HepG2 (cell line): ENCODE results near the gene SPNS2. TPM values are rescaled to one million over a fixed set of nuclear protein-coding genes. Genes with fewer than 3 reads are reported as not detected.

Experiments used
- DBP ChIP-seq: sonication (generic); formaldehyde crosslinking; IDR thresholded peaks from 2 replicates; pipeline ENCODE4 v1.4.0; 2020; ENCODE audit warnings: missing genetic modification reagents; ENCODE audit errors: not compliant biosample characterization
- DNMT3B ChIP-seq: conservative IDR thresholded peaks from 2 replicates; pipeline ENCODE4 v1.6.1; 2016; ENCODE audit warnings: missing biosample characterization, control low read depth
- LCORL ChIP-seq, 2 experiments: fragments of 450-650 bp in 1 of 2; sonication (generic) in 1 of 2; formaldehyde crosslinking in 1 of 2; IDR thresholded peaks; 2 replicates each; pipeline versions ENCODE4 v1.5.0 to v1.6.1; 2017 to 2020; ENCODE audit warnings: antibody characterized with exemption in 1 of 2, missing genetic modification reagents in 1 of 2
- NFKBIZ ChIP-seq: IDR thresholded peaks from 2 replicates; pipeline ENCODE4 v1.6.1; 2018; ENCODE audit warnings: missing genetic modification reagents, missing compliant biosample characterization
- POGZ ChIP-seq: sonication (generic); formaldehyde crosslinking; IDR thresholded peaks from 2 replicates; pipeline ENCODE4 v1.4.0; 2020; ENCODE audit warnings: mild to moderate bottlenecking, missing genetic modification reagents
- PRDM15 ChIP-seq: sonication (generic); formaldehyde crosslinking; IDR thresholded peaks from 2 replicates; pipeline ENCODE4 v1.4.0; 2020; ENCODE audit warnings: missing genetic modification reagents
- PRPF4 ChIP-seq: fragments of 200-400 bp; formaldehyde crosslinking; IDR thresholded peaks from 2 replicates; pipeline ENCODE4 v1.6.1; 2016; ENCODE audit warnings: low read length, low read depth; ENCODE audit not compliant: poor library complexity, severe bottlenecking
- RXRA ChIP-seq: sonication (generic); formaldehyde crosslinking; IDR thresholded peaks from 2 replicates; pipeline ENCODE4 v1.5.1; 2020; ENCODE audit warnings: missing genetic modification reagents
- STAT6 ChIP-seq: sonication (generic); formaldehyde crosslinking; IDR thresholded peaks from 2 replicates; pipeline ENCODE4 v1.4.0; 2020; ENCODE audit warnings: missing genetic modification reagents, mild to moderate bottlenecking, borderline replicate concordance
- TCF7 ChIP-seq: sonication (generic); IDR thresholded peaks from 2 replicates; pipeline ENCODE4 v1.6.1; 2016; ENCODE audit warnings: antibody characterized with exemption, low read depth
- ZBTB3 ChIP-seq: sonication (generic); formaldehyde crosslinking; IDR thresholded peaks from 2 replicates; pipeline ENCODE4 v1.4.0; 2020; ENCODE audit warnings: low read depth, mild to moderate bottlenecking, moderate library complexity, missing genetic modification reagents, borderline replicate concordance
- ZMYM4 ChIP-seq: sonication (generic); formaldehyde crosslinking; IDR thresholded peaks from 2 replicates; pipeline ENCODE4 v1.8.1; 2023; ENCODE audit warnings: mild to moderate bottlenecking, missing genetic modification reagents
- ZNF253 ChIP-seq: sonication (generic); formaldehyde crosslinking; IDR thresholded peaks from 2 replicates; pipeline ENCODE4 v1.8.0; 2022; ENCODE audit warnings: mild to moderate bottlenecking, missing genetic modification reagents, borderline replicate concordance
- ZNF296 ChIP-seq: sonication (generic); formaldehyde crosslinking; conservative IDR thresholded peaks from 2 replicates; pipeline ENCODE4 v1.5.0; 2020; ENCODE audit warnings: mild to moderate bottlenecking, missing genetic modification reagents
- ZNF446 ChIP-seq: sonication (generic); formaldehyde crosslinking; IDR thresholded peaks from 2 replicates; pipeline ENCODE4 v1.5.0; 2020; ENCODE audit warnings: mild to moderate bottlenecking, missing genetic modification reagents
- ZNF564 ChIP-seq: sonication (generic); formaldehyde crosslinking; IDR thresholded peaks from 2 replicates; pipeline ENCODE4 v1.8.1; 2023; ENCODE audit warnings: mild to moderate bottlenecking, missing genetic modification reagents
- ZNF879 ChIP-seq: sonication (generic); formaldehyde crosslinking; IDR thresholded peaks from 2 replicates; pipeline ENCODE4 v1.8.1; 2023; ENCODE audit warnings: missing genetic modification reagents
- ZSCAN25 ChIP-seq: sonication (generic); formaldehyde crosslinking; IDR thresholded peaks from 2 replicates; pipeline ENCODE4 v1.8.0; 2022; ENCODE audit warnings: mild to moderate bottlenecking, missing genetic modification reagents
- polyA plus RNA-seq, 8 experiments: library from polyadenylated mRNA; depleted of rRNA in 3 of 8; stranded (reverse) in 7 of 8; unstranded in 1 of 8; fragments of >200 nt; fragmentation: Illumina TruSeq in 4 of 8; extraction: Trizol in 4 of 8; gene quantifications; 2 replicates each; pipeline versions ENCODE4 v1.2.1 to v1.2.3, GENCODE V29; 2011 to 2016; ENCODE audit warnings: low read depth in 4 of 8, missing spikeins in 1 of 8, mixed read lengths in 1 of 8; ENCODE audit not compliant: insufficient read depth in 1 of 8
- total RNA-seq, 5 experiments: library from RNA; depleted of rRNA; stranded (reverse); fragments of >200 nt; fragmentation: Illumina TruSeq; extraction: Trizol; gene quantifications; 2 replicates each; pipeline ENCODE4 v1.2.3, GENCODE V29; 2016; ENCODE audit warnings: low read depth in 1 of 5
- TF ChIP-seq, protein P1 (sequence below): IDR thresholded peaks from 2 replicates; pipeline ENCODE4 v1.6.1; 2018; ENCODE audit warnings: missing genetic modification reagents, mild to moderate bottlenecking, missing compliant biosample characterization

The SPNS2 gene
- total and polyA plus RNA-seq, 2 of the 13 experiments (the other 11 are each of a cell fraction or from before 2014, with no cell fraction given), result 0.01 TPM; not detected in 1

GRCh38 chr17:4492721-4493561 lies 5.7 kb upstream of the SPNS2 start (continued):
- no peak for TF ChIP-seq STAT6 (CRISPR knock-in tag)
- no peak for TF ChIP-seq TCF7
- peak; percentile 52; the same call in 1 of the 2 replicates for TF ChIP-seq RXRA (CRISPR knock-in tag)
- peak; percentile 66; the same call in 1 of the 2 replicates for TF ChIP-seq ZNF879 (CRISPR knock-in tag)
- TF ChIP-seq ZBTB3 (CRISPR knock-in tag), result no peak
- TF ChIP-seq POGZ (CRISPR knock-in tag), result no peak
- peak; percentile 57 for TF ChIP-seq ZMYM4 (CRISPR knock-in tag)
- TF ChIP-seq ZNF446 (CRISPR knock-in tag), result 0 out of 2 replicates have a peak, but pooled peaks have one; percentile 59
- TF ChIP-seq ZSCAN25 (CRISPR knock-in tag), result peak; percentile 66; the same call in 1 of the 2 replicates
- TF ChIP-seq ZNF253 (CRISPR knock-in tag), result no peak
- 0 out of 2 replicates have a peak, but pooled peaks have one; percentile 46 for TF ChIP-seq ZNF564 (CRISPR knock-in tag)
- TF ChIP-seq DBP, result peak; percentile 90
- no peak for TF ChIP-seq PRDM15 (CRISPR knock-in tag)
- TF ChIP-seq NFKBIZ (CRISPR knock-in tag), result peak; percentile 87; the same call in 1 of the 2 replicates
- TF ChIP-seq DNMT3B (CRISPR knock-in tag), result peak; percentile 99
- TF ChIP-seq, protein P1, sequence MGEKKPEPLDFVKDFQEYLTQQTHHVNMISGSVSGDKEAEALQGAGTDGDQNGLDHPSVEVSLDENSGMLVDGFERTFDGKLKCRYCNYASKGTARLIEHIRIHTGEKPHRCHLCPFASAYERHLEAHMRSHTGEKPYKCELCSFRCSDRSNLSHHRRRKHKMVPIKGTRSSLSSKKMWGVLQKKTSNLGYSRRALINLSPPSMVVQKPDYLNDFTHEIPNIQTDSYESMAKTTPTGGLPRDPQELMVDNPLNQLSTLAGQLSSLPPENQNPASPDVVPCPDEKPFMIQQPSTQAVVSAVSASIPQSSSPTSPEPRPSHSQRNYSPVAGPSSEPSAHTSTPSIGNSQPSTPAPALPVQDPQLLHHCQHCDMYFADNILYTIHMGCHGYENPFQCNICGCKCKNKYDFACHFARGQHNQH (CRISPR knock-in tag), result peak; percentile 85; the same call in 1 of the 2 replicates
- no peak for TF ChIP-seq PRPF4
- TF ChIP-seq ZNF296 (CRISPR knock-in tag), result peak; percentile 95
- no peak for TF ChIP-seq LCORL (IDR thresholded peaks at IDR 0.05)
- 0 out of 2 replicates have a peak, but pooled peaks have one; percentile 34 for TF ChIP-seq LCORL (CRISPR knock-in tag; IDR thresholded peaks at IDR 0.05)
